HG03135 (cell line): ENCODE results near the gene PTPRQ.
"Not testable (repeated sequence)": the region's sequence is repeated elsewhere in the genome, so short reads cannot be mapped to it uniquely, and the experiment has no call there.

Source experiments
- ATAC-seq: cut with Tn5 transposase; IDR thresholded peaks from one replicate; pipeline ENCODE4 v1.9.1; 2021; ENCODE audit warnings: mild to moderate bottlenecking, moderate library complexity; ENCODE audit not compliant: unreplicated experiment

The PTPRQ gene

DNA sequence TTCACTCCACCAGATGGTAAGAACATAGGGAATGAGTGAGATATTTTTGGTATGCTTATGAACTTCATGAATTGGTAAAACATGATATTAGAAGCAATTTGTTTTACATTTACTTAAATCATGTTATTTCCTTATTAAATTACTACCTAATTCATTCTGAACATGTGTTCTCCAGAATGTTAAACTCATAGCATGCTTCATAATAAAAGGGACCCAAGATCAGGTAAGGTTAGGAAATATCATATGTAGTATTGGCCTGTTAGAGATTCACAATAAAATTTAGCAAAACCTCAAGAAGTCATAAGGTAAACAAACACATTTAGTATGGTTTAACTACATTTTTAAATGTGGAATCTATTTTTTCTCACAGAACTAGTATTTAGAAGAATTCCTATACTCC, 28.2 kb downstream of the PTPRQ start:
- ATAC-seq: no peak

DNA sequence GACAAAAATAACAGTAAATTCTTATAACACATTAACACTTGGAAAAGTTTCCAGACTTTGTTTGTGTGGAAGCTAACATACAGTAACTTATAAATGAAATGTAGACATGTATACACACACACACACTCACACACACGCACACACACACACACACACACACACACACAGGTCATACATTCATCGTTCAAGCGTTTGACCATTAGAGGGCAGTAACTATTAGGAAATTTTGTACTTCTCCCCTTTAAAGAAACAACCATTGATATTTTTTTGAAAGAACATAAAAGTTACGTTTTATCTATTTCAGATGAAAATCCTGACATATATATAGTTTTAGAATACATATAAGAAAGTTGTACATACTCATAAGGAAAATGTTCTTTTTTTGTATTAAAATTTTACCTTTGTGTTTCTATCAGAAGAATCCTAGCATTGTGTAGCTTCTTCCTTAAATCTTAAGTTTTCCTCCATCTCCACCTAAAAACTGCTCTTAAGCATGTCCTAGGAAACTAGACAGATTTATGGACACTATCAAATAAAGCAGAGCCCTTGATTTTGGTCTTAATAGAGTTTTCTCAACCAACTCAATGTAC, 29.0 kb downstream of the PTPRQ start:
- no peak for ATAC-seq

DNA sequence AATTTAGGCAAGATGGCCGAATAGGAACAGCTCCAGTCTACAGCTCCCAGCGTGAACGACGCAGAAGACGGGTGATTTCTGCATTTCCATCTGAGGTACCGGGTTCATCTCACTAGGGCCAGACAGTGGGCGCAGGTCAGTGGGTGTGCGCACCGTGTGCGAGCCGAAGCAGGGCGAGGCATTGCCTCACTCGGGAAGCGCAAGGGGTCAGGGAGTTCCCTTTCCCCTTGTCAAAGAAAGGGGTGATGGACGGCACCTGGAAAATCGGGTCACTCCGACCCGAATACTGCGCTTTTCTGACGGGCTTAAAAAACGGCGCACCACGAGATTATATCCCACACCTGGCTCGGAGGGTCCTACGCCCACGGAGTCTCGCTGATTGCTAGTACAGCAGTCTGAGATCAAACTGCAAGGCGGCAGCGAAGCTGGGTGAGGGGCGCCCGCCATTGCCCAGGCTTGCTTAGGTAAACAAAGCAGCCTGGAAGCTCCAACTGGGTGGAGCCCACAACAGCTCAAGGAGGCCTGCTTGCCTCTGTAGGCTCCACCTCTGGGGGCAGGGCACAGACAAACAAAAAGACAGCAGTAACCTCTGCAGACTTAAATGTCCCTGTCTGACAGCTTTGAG, 33.6 kb downstream of the PTPRQ start:
- not testable (repeated sequence) for ATAC-seq

GRCh38 chr12:80484746-80485145, 40.7 kb downstream of the PTPRQ start:
- ATAC-seq: no peak

DNA sequence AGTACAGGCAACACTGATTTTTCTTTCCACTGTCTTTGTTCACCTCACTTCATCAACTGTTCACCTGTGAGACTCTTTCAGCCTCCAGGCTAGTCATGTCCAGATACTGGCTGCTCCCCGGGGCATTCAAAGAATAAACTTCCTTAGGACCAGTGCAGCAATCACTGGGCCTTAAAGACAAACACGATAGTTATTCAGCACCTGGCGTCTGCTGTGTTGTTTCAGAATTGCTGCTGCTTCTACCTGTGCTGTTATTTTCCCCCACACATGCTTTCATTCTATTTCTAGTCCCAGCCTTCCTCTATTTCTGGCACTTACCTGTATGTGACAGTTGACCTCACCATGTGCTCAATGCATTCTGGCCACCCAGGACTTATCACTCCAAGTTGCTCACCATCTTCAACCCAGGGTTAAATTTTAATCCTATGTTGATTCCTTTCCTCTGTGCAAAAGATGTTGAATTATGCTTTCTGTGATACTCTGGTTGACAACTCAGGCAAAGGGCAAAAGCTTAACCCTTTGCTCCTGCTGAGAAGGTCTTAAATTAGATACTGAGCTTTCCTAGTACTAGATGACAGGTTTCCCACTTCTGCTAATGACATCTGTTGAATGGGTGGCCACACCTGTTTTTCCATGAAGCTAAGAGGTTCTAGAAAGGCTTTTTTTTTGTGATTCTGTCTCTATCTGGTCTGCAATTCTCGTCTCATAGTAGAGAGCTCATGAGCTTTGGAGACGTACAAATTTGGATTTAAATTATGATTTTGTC, 41.4 kb downstream of the PTPRQ start:
- no peak for ATAC-seq

DNA sequence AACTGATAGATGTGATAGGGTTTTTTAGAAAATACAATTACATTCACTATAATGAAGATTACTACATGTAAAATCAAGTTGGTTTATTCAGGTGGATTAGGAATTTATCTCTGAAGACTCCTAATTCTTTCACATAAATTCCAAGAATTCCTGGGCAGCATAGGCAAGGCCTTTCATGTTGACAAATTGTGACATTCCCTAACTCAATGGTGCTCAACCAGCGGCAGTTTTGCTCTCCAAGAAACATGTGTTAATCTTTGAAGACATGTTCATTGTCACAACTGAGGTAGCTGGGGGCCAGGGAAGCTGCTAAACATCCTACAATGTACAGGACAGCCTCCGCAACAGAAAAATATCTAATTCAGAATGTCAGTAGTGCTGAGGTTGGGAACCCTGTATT, 46.3 kb downstream of the PTPRQ start:
- ATAC-seq: no peak

- ATAC-seq: no peak
These were observed 47.1 kb downstream of the PTPRQ start for GRCh38 chr12:80491166-80491565.

DNA sequence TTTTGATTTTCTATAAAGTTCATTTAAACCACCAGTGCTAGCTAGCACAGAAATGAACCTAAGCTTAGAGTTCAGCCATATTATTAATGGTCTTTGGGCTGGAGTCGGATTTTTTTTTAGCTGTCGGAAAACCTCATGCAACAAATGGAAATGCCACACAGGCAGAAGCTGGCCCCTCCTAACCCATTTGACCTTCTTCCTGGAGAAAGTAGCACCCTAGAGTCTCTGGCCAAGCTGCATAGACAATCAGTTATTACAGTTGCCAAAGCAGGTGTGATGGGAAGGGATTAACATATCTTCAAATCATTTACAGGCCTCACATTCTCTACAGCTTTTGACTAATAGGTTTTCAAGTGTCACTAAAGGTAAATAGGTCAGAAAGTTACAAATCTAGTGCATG, 49.4 kb downstream of the PTPRQ start:
- no peak for ATAC-seq

- ATAC-seq: no peak
These were observed 50.8 kb downstream of the PTPRQ start for GRCh38 chr12:80494836-80495235.

- no peak for ATAC-seq
These were observed 54.2 kb downstream of the PTPRQ start for GRCh38 chr12:80498059-80498728.

DNA sequence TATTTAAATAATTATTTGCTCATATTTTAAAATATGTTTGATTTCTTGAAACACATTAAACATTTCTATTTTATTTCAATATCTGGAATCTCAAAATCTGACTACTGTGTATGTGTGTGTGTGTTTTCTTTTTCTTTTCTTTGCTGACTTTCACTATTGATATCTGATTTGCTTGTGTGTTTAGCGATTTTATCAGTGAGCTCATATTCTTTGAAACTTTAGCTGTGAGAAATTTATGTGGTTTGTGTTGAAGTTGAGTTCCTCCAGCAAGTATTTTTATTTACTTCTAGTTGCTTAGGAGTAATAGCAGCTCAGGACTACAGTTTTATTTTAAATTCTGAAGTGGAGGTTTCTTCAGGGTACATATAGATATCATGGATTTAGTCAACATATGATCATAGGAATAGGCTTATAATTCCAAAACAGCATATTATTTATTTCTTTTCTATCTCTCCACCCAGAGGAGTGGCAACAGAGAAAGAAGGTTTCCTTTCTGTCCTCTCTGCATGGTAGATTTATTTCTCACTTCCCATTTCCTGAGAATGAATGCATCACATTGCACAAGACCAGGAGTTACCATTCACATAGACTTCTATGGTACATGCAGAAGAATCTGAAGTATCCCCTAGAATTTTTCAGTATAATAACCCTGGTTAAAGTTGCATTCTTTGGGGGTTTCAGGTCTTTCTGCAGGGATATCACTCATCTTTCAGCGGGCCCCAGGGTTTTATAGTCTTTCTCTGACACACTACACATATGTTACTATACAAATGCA, 60.5 kb downstream of the PTPRQ start:
- ATAC-seq: no peak

- ATAC-seq: no peak
These were observed 65.9 kb downstream of the PTPRQ start for GRCh38 chr12:80509781-80510556.

GRCh38 chr12:80512781-80513180, 68.7 kb downstream of the PTPRQ start:
- ATAC-seq: no peak

DNA sequence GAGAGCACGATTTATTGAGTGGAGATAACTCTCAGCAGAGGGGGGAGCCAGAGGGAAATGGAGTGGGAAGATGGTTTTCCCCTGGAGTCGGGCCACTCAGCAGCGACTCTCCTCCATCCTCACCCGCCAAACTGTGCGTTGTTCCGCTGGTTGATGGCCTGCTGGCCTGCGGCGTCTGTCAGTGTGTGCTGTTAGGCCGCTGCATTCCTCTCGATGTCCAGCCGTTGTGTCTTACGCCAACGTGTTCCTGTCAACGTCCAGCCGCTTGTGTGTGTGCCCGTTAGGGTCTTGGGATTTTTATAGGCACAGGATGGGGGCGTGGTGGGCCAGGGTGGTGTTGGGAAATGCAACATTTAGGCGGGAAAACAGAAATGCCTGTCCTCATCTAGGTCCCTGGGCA, 69.2 kb downstream of the PTPRQ start:
- ATAC-seq: no peak

GRCh38 chr12:80517655-80518054, 73.6 kb downstream of the PTPRQ start:
- ATAC-seq: no peak

- ATAC-seq: no peak
These were observed 87.6 kb downstream of the PTPRQ start for GRCh38 chr12:80531646-80532045.

DNA sequence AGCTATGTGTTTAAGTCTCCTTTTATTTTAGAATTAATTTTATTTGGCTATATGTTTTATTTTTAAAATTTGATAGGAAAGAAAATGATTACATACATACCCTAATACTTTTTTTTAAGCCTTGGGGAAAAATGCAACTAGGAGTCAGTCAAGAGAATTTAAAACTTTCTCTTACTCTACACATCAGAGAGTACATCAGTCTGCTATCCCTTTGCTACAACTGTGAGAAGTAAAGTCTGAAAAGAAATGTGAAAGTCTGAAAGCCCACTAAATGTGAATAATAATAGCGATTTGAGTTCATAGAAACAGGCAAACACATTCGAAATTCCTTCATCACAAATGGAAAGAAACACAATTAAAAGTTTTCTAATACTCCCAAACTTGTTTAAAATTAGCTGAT, 95.0 kb downstream of the PTPRQ start:
- ATAC-seq: no peak

DNA sequence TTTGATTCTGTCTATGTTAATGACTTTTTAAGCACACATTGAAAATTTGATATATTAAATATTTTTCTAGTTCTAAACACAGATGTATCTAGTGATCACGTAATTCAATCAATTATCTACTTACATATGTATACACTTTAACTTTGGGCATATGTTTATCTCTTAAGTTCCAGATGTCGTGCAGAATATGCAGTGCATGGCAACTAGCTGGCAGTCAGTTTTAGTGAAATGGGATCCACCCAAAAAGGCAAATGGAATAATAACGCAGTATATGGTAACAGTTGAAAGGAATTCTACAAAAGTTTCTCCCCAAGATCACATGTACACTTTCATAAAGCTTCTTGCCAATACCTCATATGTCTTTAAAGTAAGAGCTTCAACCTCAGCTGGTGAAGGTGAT, 105.3 kb downstream of the PTPRQ start:
- ATAC-seq: no peak

GRCh38 chr12:80551897-80552296, 107.9 kb downstream of the PTPRQ start:
- ATAC-seq: no peak

GRCh38 chr12:80553316-80553715, 109.3 kb downstream of the PTPRQ start:
- ATAC-seq: no peak
